GM18517 (cell line): Measurements from ENCODE around the gene NT5DC4.
"Not testable (repeated sequence)": the region's sequence is repeated elsewhere in the genome, so short reads cannot be mapped to it uniquely, and the experiment has no call there.

Experiments used
- ATAC-seq: cut with Tn5 transposase; IDR thresholded peaks from one replicate; pipeline ENCODE4 v1.9.1; 2021; ENCODE audit warnings: mild to moderate bottlenecking, moderate library complexity; ENCODE audit not compliant: unreplicated experiment

Gene NT5DC4

DNA sequence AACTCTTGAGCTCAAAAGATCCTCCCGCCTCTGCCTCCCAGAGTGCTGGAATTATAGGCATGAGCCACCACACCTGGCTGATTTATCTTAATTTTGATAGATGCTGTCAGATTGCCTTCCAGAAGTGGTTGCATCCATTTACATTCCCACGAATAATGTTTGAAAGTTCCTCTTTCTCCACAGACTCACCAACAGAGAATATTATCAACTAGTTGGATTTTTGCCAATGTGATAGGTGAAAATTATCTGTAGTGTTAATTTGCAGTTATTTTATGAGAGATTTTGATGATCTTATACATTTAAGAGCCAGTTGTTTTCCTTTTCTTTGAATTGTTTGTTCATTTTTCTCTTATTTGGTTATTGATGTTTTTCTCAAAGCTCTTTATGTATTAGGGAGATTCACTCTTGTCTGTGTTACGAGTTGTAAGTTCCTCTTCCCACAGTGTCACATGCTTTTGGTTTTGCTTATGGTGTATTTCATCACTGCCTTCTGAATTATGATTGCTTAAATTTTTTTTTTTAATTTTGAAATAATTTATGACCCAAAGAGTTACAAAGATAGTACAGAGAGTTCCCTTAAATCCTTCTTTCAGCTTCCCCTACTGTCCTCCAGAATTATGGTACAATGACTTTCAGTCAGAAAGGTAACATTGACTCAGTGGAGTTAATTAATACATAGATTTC, 20.7 kb upstream of the NT5DC4 start:
- ATAC-seq = no peak

DNA sequence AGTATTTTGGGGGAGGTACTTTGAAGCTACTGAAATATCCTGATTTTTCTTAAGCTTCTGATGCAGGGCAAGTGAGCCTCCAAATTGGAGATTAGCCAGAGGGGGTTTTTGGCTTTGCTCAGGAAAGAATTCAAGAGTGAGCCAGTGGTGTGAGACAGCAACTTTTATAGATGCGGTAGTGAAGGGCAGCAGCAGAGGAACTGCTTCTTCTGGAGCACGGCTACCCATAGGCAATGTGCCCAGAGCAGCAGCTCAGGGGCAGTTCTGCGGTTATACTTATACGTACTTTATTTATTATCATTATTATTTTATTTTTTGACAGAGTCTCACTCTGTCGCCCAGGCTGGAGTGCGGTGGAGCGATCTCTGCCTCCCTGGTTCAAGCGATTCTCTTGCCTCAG, 19.8 kb upstream of the NT5DC4 start:
- no peak for ATAC-seq

DNA sequence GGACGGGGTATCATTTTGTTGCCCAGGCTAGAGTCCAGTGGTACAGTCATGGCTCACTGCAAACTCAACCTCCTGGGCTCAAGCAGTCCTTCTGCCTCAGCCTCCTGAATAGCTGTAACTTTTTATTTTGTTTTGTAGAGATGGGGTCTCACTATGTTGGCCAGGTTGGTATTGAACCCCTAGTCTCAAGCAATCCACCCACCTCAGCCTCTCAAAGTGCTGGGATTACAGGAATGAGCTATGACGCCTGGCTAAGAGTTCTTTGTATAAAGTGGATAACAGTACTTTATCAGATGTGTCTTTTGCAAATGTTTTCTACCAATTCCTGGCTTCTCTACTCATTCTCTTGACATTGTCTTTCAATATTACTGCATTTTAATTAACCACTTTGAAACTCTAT, 17.1 kb upstream of the NT5DC4 start:
- no peak for ATAC-seq

DNA sequence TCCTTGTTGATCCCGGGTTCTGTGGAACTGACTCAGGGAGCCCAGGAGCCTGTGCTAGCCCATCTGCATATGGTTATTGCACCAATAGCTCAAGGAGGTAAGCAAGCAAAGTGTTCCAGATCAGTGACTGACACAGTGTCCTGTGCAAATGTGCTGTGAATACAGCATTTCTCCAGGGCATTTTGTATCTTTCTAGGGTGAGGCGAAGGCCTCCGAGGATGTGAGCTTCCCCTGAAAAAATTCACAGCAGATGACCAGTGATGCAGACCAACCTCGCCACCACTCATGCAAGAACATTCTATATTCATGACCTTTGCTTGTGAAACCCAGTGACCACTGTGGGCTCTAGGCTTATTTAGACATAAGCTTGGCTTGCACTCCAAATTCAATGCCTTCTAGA, 15.2 kb upstream of the NT5DC4 start:
- ATAC-seq = no peak

DNA sequence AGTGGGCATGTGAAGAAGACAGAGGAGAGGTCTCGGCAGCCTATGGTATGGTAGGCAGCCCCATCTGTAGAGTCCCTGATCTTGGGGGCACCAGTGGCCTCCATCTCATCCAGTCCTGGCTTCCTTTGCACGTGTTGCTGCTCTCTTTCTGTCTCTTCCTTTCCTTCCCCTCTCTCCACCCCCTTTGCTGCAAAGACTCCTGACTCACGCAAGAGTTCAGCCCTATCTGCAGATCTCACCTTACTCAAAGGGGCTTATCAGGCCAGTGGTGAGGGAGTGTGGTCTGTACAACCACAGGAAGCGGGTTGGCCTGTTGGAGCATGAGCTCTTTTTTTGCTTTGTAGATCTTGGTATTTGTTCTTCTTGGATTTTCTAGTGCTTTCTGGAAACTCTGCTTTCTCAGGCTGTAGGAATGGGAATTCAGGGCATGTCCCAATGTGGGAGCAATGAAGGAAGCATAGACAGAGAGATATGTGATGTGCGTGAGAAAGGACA, 14.6 kb upstream of the NT5DC4 start:
- ATAC-seq = no peak

DNA sequence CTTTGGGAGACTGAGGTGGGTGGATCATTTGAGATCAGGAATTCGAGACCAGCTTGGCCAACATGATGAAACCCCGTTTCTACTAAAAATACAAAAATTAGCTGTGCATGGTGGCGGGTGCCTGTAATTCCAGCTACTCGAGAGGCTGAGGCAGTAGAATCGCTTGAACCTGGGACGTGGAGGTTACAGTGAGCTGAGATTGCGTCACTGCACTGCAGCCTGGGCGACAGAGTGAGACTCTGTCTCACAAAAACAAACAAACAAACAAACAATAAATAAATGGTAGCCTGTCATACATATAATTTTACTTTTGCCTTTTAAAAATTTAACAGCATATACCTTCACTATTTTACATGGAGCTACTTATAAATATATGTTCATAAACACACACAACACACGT, 13.9 kb upstream of the NT5DC4 start:
- not testable (repeated sequence) for ATAC-seq

DNA sequence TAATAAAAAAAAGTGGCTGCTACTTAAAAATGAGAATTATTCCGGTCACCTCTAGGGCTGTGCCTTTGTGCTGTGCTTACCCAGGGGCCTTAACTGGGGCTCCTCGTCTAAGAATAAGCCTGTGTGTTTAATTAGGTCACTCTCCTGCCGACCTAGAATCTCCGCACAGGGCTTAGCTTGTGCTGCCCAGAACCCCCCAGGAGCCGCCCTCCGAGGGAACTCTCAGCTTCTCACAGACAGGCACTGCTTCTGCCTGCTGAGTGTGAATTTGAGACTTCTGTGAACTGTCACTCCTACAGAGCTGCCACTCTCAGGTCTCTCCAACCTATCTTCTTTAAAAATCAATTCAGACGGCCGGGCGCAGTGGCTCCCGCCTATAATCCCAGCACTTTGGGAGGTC, 11.9 kb upstream of the NT5DC4 start:
- ATAC-seq = no peak

DNA sequence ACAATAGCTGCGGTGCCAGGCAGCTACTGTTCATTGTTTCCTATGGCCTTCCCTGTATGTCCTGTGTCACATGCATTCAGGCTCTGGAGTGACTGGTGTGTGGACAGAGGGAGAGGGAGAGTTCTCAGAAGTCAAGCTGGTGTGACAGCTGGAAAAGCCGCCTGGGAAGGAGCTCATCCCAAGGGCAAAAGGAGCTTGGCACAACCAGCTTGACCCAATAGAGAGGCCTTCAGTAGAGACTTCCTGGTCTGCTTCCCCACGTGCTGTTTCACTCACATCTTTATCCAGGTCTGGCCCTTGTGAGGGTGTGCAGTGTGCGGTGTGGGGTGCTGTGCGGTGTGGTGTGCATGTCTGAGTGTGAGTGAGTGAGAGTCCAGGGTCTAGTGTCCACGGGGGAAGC, 11.1 kb upstream of the NT5DC4 start:
- no peak for ATAC-seq

DNA sequence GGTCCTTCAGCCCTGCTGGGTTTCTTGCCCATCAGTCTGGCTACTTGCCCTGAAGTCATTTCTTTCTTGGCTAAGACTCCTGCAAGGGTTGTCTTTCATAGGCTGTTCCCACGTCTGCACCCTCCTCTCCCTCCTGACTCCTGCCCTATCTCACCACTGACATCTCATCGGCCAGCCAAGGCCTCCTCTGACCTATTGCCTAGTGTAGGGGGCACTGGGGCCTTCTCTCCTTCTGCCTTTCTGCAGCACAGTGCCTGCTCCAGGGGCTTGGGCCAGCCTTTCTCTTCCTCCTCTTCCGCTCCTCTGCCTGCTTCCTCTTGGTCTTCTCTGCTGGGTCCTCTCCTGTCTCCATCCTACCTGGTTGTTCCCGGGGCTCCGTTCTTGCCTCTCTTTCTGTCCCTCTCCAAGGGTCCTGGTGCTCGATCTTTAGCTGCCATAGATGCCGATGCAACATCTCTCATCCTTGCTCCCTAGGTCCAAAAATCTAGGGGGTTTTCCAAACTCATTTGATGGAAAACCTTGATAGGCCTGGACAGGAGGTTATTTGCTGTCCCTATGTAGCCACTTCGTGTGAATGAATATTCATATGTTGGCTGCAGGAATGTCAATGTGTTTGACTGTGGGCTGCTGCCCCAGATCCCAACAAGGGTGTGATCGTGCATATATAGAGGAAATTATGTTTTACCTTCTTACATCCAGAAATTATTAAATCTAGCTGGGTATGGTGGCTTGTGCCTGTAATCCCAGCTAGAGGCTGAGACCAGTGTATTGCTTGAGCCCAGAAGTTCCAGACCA, 9.7 kb upstream of the NT5DC4 start:
- no peak for ATAC-seq

DNA sequence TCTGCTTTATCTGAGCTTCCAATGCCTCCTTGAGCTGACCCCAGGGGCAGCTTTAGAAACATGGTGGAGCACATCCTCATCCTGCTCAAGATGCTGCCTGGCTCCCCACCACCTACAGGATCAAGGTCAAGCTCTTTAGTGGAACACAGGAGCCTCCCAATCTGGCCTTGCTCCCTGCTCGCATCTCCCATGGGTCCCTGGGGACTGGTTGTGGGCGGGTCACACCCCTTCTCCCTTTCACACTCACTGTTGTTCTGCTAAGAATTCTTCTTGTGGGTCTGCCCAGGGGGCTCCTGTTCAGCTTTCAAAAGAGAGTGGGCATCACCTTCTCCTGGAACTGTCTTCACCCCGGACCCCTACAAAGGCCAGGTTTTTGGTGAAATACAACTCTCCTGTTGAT, 8.4 kb upstream of the NT5DC4 start:
- ATAC-seq = no peak

DNA sequence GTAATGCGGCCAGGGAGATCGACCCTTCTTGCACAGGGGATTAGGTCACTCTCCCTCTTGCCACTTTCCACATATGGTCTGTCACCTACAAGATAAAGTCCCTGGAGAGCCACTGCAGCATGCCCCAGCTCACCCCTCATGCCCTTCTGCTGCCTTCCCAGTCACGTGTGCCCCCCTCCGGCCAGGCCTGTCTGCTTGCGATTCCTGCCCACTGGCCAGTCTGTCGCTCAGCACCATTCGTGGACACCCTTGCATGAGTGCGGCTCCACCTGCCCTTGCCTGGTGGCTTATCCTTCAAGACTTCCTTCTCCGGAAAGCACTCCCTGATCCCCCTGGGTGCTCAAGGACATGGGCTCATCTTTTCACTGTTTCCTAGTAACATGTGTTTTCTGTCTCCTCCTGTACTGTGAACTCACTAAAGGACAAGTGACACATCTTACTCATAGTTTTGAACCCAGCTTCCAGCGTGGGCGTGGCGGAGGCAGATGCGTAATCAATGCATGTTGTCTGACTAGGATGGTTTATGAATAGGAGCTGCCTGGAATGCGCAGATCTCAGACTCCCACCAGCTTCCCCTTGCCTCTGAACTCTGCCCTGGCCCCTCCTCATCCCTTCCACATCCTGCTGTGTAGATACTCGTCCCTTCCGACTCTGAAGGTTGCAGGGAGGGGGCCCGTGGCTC, 7.8 kb upstream of the NT5DC4 start:
- ATAC-seq = no peak

DNA sequence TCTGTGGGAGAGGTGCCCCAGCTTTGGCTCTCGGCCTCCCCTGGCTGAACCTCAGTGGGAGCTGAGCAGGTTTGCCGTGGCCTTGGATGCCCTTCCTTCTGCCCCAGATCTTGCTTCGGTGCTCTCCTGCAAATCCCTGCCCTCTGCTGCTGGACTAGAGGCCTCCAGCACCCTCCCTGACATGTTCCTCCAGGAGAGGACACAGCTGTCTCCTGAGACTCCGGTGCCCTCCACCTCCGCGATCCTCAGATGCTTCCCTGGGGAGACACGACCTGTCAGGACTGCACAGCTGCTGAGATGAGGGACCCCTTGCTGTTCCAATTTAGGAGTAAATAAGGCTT, 7.3 kb upstream of the NT5DC4 start:
- no peak for ATAC-seq

DNA sequence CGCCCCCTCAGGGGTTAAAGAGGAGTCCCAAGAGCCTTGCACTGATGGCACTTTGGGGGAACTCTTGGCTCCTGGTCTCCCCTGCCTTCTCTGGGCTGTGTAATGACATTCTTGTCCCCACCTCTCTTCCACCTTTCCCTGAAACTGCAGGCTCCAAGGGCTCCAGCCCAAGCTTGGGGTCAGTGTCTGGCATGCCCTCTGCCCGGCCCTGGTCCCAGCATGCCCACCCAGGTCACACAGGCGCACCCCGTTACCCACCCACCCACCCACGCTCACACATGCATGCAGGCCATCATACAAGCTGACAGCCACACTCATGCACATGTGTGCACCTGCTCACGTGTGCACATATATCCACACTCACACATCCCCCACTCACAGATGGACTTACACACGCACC, 6.9 kb upstream of the NT5DC4 start:
- no peak for ATAC-seq

DNA sequence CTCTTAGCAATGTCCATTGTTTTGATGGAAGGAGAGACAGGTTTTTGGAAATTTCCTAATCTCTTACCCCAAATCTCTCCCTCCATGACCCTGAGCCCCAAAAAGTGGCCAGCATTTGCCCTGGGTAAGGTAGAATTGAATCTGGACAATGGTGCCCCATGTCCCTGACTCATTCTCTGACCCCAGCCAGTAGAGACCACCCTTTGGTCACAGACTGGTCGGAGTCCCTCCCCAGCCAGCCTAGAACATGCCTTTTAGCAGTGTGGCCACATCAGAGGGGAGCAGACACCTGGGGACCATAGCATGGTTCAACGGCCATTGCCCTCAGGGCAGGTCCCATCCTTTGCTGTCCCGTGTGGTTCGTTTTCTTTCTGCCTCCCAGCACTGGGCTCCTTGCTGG, 6.5 kb upstream of the NT5DC4 start:
- no peak for ATAC-seq

DNA sequence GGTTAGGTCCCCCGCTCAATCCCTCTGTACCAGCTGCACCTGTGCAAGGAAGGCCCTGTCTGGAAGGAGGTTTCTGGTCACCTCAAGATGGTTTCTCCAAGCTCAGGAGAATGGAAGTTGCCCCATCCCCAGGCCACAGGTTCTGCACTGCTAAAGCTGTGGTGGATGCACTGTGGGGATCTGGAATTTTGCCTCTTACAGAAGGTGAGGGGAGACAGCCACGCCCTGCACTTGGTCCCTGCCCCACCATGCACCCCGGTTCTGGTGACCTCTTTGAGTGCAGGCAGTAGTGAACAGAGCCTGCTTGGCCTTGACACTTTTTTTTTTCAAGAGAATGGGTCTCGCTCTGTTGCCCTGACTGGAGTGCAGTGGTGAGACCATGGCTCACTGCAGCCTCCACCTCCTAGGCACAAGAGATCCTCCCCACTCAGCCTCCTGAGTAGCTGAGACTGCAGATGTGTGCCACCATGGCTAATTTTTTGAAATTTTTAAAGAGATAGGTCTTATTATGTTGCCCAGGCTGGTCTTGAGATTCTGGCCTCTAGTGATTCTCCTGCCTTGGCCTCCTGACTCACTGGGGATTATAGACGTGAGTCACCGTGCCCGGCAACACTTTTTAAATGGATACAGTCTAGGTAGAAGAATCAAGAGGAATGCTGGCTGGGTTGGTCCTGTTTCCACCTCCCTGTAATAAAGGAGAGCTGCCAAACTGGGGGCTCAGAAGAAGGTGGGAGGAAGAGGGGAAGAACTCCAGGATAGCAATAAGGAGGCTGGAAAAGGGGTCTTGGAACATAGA, 5.8 kb upstream of the NT5DC4 start:
- ATAC-seq = no peak

DNA sequence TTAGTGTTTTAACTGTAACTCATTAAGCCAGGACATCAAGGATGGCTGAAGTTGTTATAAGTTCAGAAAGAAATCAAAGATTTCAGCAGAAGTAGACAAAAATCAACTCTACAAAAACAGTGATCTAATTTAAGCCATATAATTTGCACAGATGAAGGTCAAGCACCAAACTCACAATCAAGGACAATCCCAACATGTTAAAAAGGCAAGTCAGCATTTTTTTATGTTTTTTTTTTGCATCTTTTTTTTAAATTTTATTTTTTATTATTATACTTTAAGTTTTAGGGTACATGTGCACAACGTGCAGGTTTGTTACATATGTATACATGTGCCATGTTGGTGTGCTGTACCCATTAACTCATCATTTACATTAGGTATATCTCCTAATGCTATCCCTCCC, 4.7 kb upstream of the NT5DC4 start:
- ATAC-seq = not testable (repeated sequence)

DNA sequence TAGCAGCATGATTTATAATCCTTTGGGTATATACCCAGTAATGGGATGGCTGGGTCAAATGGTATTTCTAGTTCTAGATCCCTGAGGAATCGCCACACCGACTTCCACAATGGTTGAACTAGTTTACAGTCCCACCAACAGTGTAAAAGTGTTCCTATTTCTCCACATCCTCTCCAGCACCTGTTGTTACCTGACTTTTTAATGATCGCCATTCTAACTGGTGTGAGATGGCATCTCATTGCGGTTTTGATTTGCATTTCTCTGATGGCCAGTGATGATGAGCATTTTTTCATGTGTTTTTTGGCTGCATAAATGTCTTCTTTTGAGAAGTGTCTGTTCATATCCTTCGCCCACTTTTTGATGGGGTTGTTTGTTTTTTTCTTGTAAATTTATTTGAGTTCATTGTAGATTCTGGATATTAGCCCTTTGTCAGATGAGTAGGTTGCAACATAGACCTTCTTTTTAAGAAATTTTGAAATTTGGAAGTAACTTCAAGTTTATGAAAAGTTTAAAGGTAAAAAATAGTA, 3.9 kb upstream of the NT5DC4 start:
- ATAC-seq = not testable (repeated sequence)

DNA sequence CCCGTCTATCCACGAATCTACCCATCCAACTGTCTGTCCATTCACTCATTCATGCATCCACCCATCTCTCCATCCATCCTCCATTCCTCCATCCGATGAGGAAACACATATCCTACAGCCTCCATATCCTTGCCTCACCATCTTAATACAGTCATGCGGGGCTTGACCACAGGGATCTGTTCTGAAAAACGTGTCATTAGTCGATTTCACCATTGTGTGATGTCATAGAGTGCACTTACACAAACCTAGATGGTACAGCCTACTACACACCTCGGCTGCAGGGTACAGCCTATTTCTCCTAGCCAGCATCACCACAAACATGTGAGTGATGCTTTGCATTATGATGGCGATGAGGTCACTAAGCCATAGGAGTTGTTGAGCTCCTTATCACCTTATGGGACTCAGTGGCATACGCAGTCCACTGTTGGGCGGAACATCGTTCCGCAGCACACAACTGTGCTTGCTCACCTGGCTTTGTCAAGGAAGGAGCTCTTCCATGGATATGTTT, 1.9 kb upstream of the NT5DC4 start:
- no peak for ATAC-seq

DNA sequence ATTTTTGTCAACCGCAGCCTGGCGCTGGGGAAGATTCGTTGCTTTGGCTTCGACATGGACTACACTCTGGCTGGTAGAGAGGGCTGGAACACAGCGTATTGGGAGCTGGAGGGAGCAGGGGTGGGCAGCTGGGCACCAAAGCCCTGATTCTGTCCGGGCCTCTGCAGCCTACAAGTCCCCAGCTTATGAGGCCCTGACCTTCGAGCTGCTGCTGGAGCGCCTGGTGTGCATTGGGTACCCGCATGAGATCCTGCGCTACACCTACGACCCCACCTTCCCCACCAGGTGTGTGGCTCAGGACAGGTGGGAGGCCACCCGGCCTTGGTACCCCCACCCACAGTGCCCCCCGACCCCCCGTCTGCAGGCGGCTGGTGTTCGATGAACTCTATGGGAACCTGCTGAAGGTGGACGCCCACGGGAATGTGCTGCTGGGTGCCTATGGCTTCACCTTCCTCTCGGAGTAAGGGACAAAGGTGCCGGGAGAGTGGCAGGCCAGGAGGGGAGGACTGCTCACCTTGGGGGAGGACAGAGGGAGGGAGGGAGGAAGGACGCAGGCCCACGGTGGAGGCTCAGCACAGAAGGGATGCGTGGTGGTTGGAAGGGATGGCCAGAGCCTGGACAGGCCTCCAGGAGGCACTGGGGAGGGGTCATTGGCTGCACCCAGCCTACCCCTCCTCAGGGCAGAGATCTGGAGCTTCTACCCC, 1.2 kb downstream of the NT5DC4 start:
- no peak for ATAC-seq
